OCI-LY1 (cell line): ENCODE results near the gene PHYHIPL.

Source experiments
- H2AFZ ChIP-seq: fragments of 200-600 bp; sonication (generic), shearing (Covaris generic); 2 replicates; pipeline ENCODE4 v1.6.0; 2014; ENCODE audit warnings: antibody characterized with exemption, mild to moderate bottlenecking, low read length
- H3F3A ChIP-seq: fragments of 200-600 bp; sonication (generic), shearing (Covaris generic); 2 replicates; pipeline ENCODE4 v1.6.0; 2014; ENCODE audit warnings: mild to moderate bottlenecking, antibody characterized with exemption, low read length, moderate library complexity; ENCODE audit not compliant: insufficient read depth
- H3K27ac ChIP-seq: fragments of 200-600 bp; sonication (generic); 2 replicates; pipeline ENCODE4 v1.5.1; 2014; ENCODE audit warnings: low read length, mixed run types, mild to moderate bottlenecking, low read depth; ENCODE audit not compliant: poor library complexity, severe bottlenecking
- H3K27me3 ChIP-seq: fragments of 200-600 bp; sonication (generic); 2 replicates; pipeline ENCODE4 v1.6.0; 2014; ENCODE audit warnings: antibody characterized with exemption, mild to moderate bottlenecking, low read length, moderate library complexity; ENCODE audit not compliant: insufficient read depth
- H3K36me3 ChIP-seq: fragments of 200-600 bp; sonication (generic); 2 replicates; pipeline ENCODE4 v1.6.1; 2014; ENCODE audit warnings: mild to moderate bottlenecking, antibody characterized with exemption, low read length, moderate library complexity, mixed read lengths; ENCODE audit not compliant: insufficient read depth
- H3K4me1 ChIP-seq: fragments of 200-600 bp; sonication (generic); 2 replicates; pipeline ENCODE4 v1.5.1; 2014; ENCODE audit warnings: mild to moderate bottlenecking, low read length, moderate library complexity; ENCODE audit not compliant: insufficient read depth, severe bottlenecking
- H3K4me2 ChIP-seq: fragments of 200-600 bp; sonication (generic), shearing (Covaris generic); 2 replicates; pipeline ENCODE4 v1.6.1; 2014; ENCODE audit warnings: low read length
- H3K4me3 ChIP-seq: fragments of 200-600 bp; sonication (generic); 2 replicates; pipeline ENCODE4 v1.5.1; 2014; ENCODE audit warnings: low read length, low read depth, mild to moderate bottlenecking, mixed read lengths; ENCODE audit not compliant: poor library complexity, severe bottlenecking
- H3K79me2 ChIP-seq: fragments of 200-600 bp; shearing (Covaris generic); 2 replicates; pipeline ENCODE4 v1.6.1; 2016; ENCODE audit warnings: mixed run types, low read length, mixed read lengths; ENCODE audit not compliant: insufficient read depth
- H3K9ac ChIP-seq: fragments of 200-600 bp; sonication (generic), shearing (Covaris generic); 2 replicates; pipeline ENCODE4 v1.6.1; 2014; ENCODE audit warnings: mild to moderate bottlenecking, low read length, mixed read lengths
- H3K9me2 ChIP-seq: fragments of 200-600 bp; sonication (generic), shearing (Covaris generic); 2 replicates; pipeline ENCODE4 v1.6.1; 2014; ENCODE audit warnings: low read depth, mild to moderate bottlenecking, low read length, mixed read lengths
- H3K9me3 ChIP-seq: fragments of 200-600 bp; shearing (Covaris generic); 2 replicates; pipeline ENCODE4 v1.6.1; 2014; ENCODE audit warnings: low read length, mixed read lengths
- H4K20me1 ChIP-seq: fragments of 200-600 bp; sonication (generic), shearing (Covaris generic); 2 replicates; pipeline ENCODE4 v1.6.0; 2016; ENCODE audit warnings: mild to moderate bottlenecking, low read length; ENCODE audit not compliant: insufficient read depth
- EZH2 ChIP-seq: fragments of 200-600 bp; sonication (generic), shearing (Covaris generic); IDR thresholded peaks from 2 replicates; pipeline ENCODE4 v1.8.0; 2017; ENCODE audit warnings: borderline replicate concordance, mixed run types, mild to moderate bottlenecking, antibody characterized with exemption, low read length, moderate library complexity, mixed read lengths
- TF ChIP-seq, protein P1 (sequence below): fragments of 200-600 bp; sonication (generic), shearing (Covaris generic); IDR thresholded peaks from 2 replicates; pipeline ENCODE4 v1.5.1; 2017; ENCODE audit warnings: mild to moderate bottlenecking, antibody characterized with exemption, low read length, moderate library complexity, mixed read lengths

Gene PHYHIPL

DNA sequence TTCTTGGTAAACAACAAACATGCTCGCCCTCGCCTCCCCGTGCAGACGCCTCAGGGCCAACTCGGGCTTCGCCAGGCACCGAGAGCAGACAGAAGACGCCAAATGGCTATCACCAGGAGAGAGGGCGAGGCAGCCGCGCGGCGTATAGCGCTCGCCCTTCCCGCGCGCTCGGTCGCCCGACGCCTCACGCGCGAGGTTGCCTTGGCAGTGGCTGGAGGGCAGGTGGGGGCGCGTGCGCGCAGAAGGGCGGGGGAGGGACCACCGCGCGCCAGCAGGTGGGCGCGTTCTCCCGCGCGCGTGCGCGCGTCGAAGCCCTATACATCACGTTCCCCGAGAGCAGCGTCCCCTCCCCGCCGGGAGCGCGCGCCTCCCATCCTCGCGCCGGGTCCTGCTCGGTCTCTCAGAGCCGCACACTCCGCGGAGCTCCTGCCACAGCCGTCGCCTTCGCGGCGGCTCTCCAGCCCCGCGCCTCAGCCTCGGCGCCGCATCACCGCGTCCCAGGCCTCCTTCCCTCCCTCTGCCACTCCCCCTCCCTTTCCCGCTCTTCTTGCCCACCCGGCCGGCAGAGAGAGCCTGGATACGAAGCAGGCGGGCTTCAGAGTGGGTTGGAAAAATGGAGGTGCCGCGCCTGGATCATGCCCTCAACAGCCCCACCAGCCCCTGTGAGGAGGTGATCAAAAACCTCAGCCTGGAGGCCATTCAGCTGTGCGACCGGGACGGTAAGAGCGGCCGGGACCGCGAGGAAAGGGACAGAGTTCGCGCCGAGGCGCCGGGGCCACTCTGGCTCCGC lies at the start of gene PHYHIPL:
TSS of gene PHYHIPL (plus strand) at position 403 of the 790 bp plus-strand sequence. CDS start at position 614, 211 bp downstream.
- H3K9me2 ChIP-seq, result no peaks in the 10 kb centered on the region
- no peak within 1 kb of the TSS for H3K4me2 ChIP-seq
- no peaks in the 10 kb centered on the region for H3K79me2 ChIP-seq
- no peak within 1 kb of the TSS for H3K4me3 ChIP-seq
- no peak within 1 kb of the TSS for H3K9ac ChIP-seq
- H3F3A ChIP-seq, result no peaks in the 10 kb centered on the region
- no peaks in the 10 kb centered on the region for H4K20me1 ChIP-seq
- H3K27me3 ChIP-seq, result no peaks in the 10 kb centered on the region
- no peaks in the 10 kb centered on the region for H3K4me1 ChIP-seq
- no peaks in the 10 kb centered on the region for H3K9me3 ChIP-seq
- no peaks in the 10 kb centered on the region for H3K36me3 ChIP-seq
- TF ChIP-seq EZH2, result no peak
- TF ChIP-seq, protein P1, sequence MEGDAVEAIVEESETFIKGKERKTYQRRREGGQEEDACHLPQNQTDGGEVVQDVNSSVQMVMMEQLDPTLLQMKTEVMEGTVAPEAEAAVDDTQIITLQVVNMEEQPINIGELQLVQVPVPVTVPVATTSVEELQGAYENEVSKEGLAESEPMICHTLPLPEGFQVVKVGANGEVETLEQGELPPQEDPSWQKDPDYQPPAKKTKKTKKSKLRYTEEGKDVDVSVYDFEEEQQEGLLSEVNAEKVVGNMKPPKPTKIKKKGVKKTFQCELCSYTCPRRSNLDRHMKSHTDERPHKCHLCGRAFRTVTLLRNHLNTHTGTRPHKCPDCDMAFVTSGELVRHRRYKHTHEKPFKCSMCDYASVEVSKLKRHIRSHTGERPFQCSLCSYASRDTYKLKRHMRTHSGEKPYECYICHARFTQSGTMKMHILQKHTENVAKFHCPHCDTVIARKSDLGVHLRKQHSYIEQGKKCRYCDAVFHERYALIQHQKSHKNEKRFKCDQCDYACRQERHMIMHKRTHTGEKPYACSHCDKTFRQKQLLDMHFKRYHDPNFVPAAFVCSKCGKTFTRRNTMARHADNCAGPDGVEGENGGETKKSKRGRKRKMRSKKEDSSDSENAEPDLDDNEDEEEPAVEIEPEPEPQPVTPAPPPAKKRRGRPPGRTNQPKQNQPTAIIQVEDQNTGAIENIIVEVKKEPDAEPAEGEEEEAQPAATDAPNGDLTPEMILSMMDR, result no peak
- H2AFZ ChIP-seq, result no peak within 1 kb of the TSS
- H3K27ac ChIP-seq, result no peak within 1 kb of the TSS

DNA sequence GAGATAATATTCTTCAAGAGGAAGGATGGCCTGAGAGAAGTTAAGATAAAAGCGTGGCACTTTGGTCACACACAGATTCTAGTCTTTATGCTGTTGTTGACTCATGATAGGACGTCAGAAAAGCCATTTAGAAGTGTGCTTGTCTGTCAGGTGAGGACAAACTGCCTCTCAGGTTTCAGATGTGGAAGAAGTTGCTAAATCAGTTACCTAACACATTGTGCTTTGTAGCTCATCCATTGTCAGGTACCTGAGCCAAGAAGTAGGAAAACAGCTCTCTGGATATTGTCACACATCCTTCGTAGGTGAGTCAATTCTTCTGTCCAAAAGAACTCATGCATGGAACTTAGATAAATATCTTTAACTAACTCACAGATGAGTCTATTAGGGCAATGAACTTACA lies 49.5 kb upstream of the PHYHIPL start:
- Histone ChIP-seq H3K4me2 (no peak overlapping the region), H3K9me3 (no peaks in the 10 kb centered on the region), H3F3A (no peaks in the 10 kb centered on the region), H3K27ac (no peak overlapping the region), H3K4me1 (no peaks in the 10 kb centered on the region), H3K4me3 (no peak overlapping the region), H2AFZ (no peak overlapping the region), H4K20me1 (no peaks in the 10 kb centered on the region), H3K36me3 (no peaks in the 10 kb centered on the region), H3K9me2 (no peaks in the 10 kb centered on the region), H3K9ac (no peak overlapping the region), H3K27me3 (no peaks in the 10 kb centered on the region), H3K79me2 (no peaks in the 10 kb centered on the region)
- TF ChIP-seq, protein P1, result no peak
- TF ChIP-seq EZH2, result no peak

DNA sequence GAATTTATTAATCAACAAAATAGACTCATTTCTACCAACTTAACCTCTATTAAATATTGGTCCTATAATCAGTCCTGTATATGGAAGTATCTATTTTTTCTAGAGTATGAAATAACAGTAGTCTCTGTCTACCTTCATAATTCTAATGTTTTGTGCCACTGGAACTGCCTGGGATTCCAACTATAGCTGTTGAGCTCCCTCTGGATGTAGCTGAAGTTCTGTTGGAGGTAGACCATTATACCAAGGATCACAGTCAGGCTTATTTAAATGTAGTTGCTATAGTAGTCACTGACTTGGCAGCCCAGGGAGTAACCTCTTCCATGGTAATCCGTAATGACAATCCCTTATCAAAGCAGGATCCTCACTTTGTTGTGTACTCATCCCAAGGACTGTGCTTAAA lies 48.5 kb upstream of the PHYHIPL start:
- Histone ChIP-seq H3K4me2 (no peak overlapping the region), H3K4me1 (no peaks in the 10 kb centered on the region), H3K9me3 (no peaks in the 10 kb centered on the region), H4K20me1 (no peaks in the 10 kb centered on the region), H3K27me3 (no peaks in the 10 kb centered on the region), H3K9ac (no peak overlapping the region), H3K36me3 (no peaks in the 10 kb centered on the region), H2AFZ (no peak overlapping the region), H3K4me3 (no peak overlapping the region), H3K79me2 (no peaks in the 10 kb centered on the region), H3K27ac (no peak overlapping the region), H3K9me2 (no peaks in the 10 kb centered on the region), H3F3A (no peaks in the 10 kb centered on the region)
- no peak for TF ChIP-seq EZH2
- TF ChIP-seq, protein P1, result no peak
